Neural progenitor cell (in vitro differentiated cells): ENCODE data around the gene UGGT1. TPM values are rescaled to one million over a fixed set of nuclear protein-coding genes. Genes with fewer than 3 reads are reported as not detected.

ENCODE experiments used
- DNase-seq: peaks from one replicate; pipeline ENCODE4 v3.0.0-alpha.2; 2016; ENCODE audit warnings: low spot score
- H2AFZ ChIP-seq: fragments of 200-600 bp; sonication (generic); replicated peaks from 2 replicates; pipeline ENCODE4 v1.6.1; 2016; ENCODE audit warnings: antibody characterized with exemption
- H3F3A ChIP-seq: fragments of 200-600 bp; sonication (generic); 2 replicates; pipeline ENCODE4 v1.6.1; 2016; ENCODE audit warnings: antibody characterized with exemption, low read depth
- H3K27ac ChIP-seq: fragments of 200-600 bp; sonication (generic); 2 replicates; pipeline ENCODE4 v1.5.1; 2016; ENCODE audit warnings: mild to moderate bottlenecking
- H3K27me3 ChIP-seq: fragments of 200-600 bp; sonication (generic); 2 replicates; pipeline ENCODE4 v1.6.1; 2016; ENCODE audit warnings: mild to moderate bottlenecking, moderate library complexity
- H3K36me3 ChIP-seq: fragments of 200-600 bp; sonication (generic); 2 replicates; pipeline ENCODE4 v1.5.1; 2016
- H3K4me1 ChIP-seq: fragments of 200-600 bp; sonication (generic); 2 replicates; pipeline ENCODE4 v1.6.1; 2016; ENCODE audit warnings: mixed run types
- H3K4me2 ChIP-seq: fragments of 200-600 bp; sonication (generic); 2 replicates; pipeline ENCODE4 v1.6.1; 2016
- H3K4me3 ChIP-seq: fragments of 200-600 bp; sonication (generic); 2 replicates; pipeline ENCODE4 v1.5.1; 2016
- H3K79me2 ChIP-seq: fragments of 200-600 bp; sonication (generic); 2 replicates; pipeline ENCODE4 v1.6.1; 2016; ENCODE audit warnings: low read depth
- H3K9ac ChIP-seq: fragments of 200-600 bp; sonication (generic); 2 replicates; pipeline ENCODE4 v1.6.1; 2016
- H3K9me3 ChIP-seq: fragments of 200-600 bp; sonication (generic); 2 replicates; pipeline ENCODE4 v1.5.1; 2016; ENCODE audit warnings: low read depth
- H4K20me1 ChIP-seq: fragments of 200-600 bp; sonication (generic); 2 replicates; pipeline ENCODE4 v1.6.1; 2016; ENCODE audit warnings: low read depth
- H3K27ac Mint-ChIP-seq: 3 replicates; pipeline ENCODE4 v1.8.0; 2021; ENCODE audit warnings: mixed read lengths
- H3K27me3 Mint-ChIP-seq: 2 replicates; pipeline ENCODE4 v1.8.0; 2022; ENCODE audit warnings: low read depth, mild to moderate bottlenecking, inconsistent platforms, moderate library complexity, mixed read lengths; ENCODE audit not compliant: insufficient read depth
- H3K36me3 Mint-ChIP-seq: 3 replicates; pipeline ENCODE4 v1.8.0; 2021; ENCODE audit warnings: mixed read lengths
- H3K4me1 Mint-ChIP-seq: 3 replicates; pipeline ENCODE4 v1.8.0; 2021; ENCODE audit warnings: mixed read lengths
- H3K4me3 Mint-ChIP-seq: 3 replicates; pipeline ENCODE4 v1.8.0; 2021; ENCODE audit warnings: mild to moderate bottlenecking, moderate library complexity, mixed read lengths
- H3K9me3 Mint-ChIP-seq: 3 replicates; pipeline ENCODE4 v1.8.0; 2020; ENCODE audit warnings: mixed read lengths
- EZH2 ChIP-seq: fragments of 200-600 bp; sonication (generic); IDR thresholded peaks from 2 replicates; pipeline ENCODE4 v1.6.1; 2017; ENCODE audit warnings: antibody characterized with exemption, mild to moderate bottlenecking, moderate library complexity
- EZH2phosphoT487 ChIP-seq: fragments of 200-600 bp; sonication (generic); IDR thresholded peaks from 2 replicates; pipeline ENCODE4 v1.6.1; 2017; ENCODE audit warnings: antibody characterized with exemption
- total RNA-seq: library from RNA; depleted of rRNA; stranded (reverse); fragments of >200 nt; gene quantifications from 2 replicates; pipeline ENCODE4 v1.2.3, GENCODE V29; 2015; ENCODE audit warnings: low replicate concordance
- TF ChIP-seq, protein P1 (sequence below): fragments of 200-600 bp; sonication (generic); IDR thresholded peaks from 2 replicates; pipeline ENCODE4 v1.5.1; 2017; ENCODE audit warnings: antibody characterized with exemption, mild to moderate bottlenecking

The UGGT1 gene
- total RNA-seq, 1 donor from 2014 or later: 56.3 TPM

DNA sequence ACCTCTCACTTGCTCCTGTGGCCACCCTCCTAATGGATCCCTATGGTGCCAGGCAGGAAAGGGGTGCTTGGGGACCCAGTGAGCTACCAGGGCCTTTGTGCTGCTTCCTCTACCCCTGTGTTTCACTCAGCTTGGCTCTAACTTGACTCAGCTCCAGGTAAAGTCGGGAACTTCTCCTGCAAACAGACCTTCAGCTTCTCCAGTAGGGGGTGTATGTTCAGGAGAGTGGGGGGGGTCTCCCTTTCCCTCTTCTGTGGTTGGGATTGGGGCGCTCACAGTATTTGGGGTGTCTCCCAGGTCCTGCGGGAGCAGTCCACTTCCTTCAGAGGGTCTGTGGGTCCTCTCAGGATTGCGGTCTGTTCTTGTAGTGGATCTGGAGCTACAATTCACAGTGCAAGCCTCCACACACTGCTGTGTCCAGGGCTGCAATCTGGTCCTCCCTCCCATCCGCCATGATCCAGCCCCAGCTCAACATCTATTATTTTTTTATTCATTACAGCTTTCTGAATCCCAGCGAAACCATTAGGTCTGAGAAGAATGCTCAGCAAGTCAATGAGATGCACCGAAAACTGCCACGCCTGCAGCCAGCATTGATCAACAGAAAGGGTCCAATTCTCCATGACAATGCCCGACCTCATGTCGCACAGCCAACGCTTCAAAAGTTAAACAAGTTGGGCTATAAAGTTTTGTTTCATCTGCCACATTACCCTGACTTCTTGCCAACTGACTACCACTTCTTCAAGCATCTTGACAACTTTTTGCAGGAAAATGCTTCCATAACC, 36.7 kb upstream of the UGGT1 start:
- Mint-ChIP-seq H3K9me3 (peaks cover 16% of the 10 kb centered on the region), H3K36me3 (no peaks in the 10 kb centered on the region), H3K27ac (no peak overlapping the region), H3K4me3 (no peak overlapping the region), H3K4me1 (no peaks in the 10 kb centered on the region), H3K27me3 (peaks cover 10% of the 10 kb centered on the region)
- Histone ChIP-seq H3K9me3 (no peaks in the 10 kb centered on the region), H3K9ac (no peak overlapping the region), H2AFZ (no peak overlapping the region), H3K79me2 (no peaks in the 10 kb centered on the region), H3K27me3 (no peaks in the 10 kb centered on the region), H3K4me3 (no peak overlapping the region), H3K27ac (no peak overlapping the region), H3K36me3 (no peaks in the 10 kb centered on the region), H3F3A (no peaks in the 10 kb centered on the region), H3K4me2 (no peak overlapping the region), H4K20me1 (no peaks in the 10 kb centered on the region), H3K4me1 (peaks cover 3% of the 10 kb centered on the region)
- TF ChIP-seq, protein P1, sequence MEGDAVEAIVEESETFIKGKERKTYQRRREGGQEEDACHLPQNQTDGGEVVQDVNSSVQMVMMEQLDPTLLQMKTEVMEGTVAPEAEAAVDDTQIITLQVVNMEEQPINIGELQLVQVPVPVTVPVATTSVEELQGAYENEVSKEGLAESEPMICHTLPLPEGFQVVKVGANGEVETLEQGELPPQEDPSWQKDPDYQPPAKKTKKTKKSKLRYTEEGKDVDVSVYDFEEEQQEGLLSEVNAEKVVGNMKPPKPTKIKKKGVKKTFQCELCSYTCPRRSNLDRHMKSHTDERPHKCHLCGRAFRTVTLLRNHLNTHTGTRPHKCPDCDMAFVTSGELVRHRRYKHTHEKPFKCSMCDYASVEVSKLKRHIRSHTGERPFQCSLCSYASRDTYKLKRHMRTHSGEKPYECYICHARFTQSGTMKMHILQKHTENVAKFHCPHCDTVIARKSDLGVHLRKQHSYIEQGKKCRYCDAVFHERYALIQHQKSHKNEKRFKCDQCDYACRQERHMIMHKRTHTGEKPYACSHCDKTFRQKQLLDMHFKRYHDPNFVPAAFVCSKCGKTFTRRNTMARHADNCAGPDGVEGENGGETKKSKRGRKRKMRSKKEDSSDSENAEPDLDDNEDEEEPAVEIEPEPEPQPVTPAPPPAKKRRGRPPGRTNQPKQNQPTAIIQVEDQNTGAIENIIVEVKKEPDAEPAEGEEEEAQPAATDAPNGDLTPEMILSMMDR: peak; percentile 17
- TF ChIP-seq EZH2: no peak
- no peak for TF ChIP-seq EZH2phosphoT487
- no peak for DNase-seq

DNA sequence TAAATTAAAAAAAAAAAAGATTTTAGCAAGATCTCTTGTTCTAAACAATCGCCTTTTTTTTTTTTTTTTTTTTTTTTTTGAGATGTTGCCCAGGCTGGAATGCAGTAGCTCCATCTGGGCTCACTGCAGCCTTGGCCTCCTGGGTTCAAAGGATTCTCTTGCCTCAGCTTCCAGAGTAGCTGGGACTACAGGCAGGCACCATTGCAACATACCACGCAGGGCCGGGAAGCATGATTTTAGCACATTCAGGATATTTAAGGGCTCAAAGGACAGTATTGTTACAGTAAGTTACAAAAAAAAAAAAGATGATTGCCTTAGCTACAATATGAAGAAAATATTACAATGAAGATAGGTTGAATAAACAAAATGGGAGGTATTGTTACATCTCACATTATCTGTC, 33.7 kb upstream of the UGGT1 start:
- Histone ChIP-seq H2AFZ (no peak overlapping the region), H3K79me2 (no peaks in the 10 kb centered on the region), H4K20me1 (no peaks in the 10 kb centered on the region), H3K4me3 (no peak overlapping the region), H3F3A (no peaks in the 10 kb centered on the region), H3K36me3 (no peaks in the 10 kb centered on the region), H3K4me1 (peaks cover 3% of the 10 kb centered on the region), H3K4me2 (no peak overlapping the region), H3K9me3 (no peaks in the 10 kb centered on the region), H3K9ac (no peak overlapping the region), H3K27ac (no peak overlapping the region), H3K27me3 (no peaks in the 10 kb centered on the region)
- TF ChIP-seq EZH2phosphoT487 (no peak), EZH2 (no peak)
- TF ChIP-seq, protein P1: no peak
- H3K27me3 Mint-ChIP-seq: peaks cover 9% of the 10 kb centered on the region
- no peaks in the 10 kb centered on the region for H3K4me1 Mint-ChIP-seq
- H3K27ac Mint-ChIP-seq: no peak overlapping the region
- no peak for DNase-seq
- H3K4me3 Mint-ChIP-seq: no peak overlapping the region
- H3K36me3 Mint-ChIP-seq: no peaks in the 10 kb centered on the region
- peaks cover 2% of the 10 kb centered on the region for H3K9me3 Mint-ChIP-seq

DNA sequence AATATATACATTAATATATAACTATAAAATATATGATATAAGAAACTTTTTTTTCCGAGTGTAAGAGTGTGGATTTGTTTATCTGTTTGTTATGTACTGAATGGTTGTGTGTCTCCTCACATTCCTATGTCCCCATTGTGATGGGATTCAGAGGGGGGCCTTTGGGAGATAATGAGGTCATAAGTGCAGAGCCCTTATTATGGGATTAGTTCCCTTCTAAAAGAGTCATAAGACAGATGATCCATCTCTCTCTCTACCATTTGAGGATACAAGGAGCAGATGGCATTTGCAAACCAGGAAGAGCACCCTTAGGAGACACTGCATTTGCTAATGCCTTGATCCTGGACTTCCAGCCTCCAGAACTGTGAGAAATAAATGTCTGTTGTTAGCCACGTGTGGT, 32.9 kb upstream of the UGGT1 start:
- no peaks in the 10 kb centered on the region for H3K79me2 ChIP-seq
- no peak overlapping the region for H2AFZ ChIP-seq
- H4K20me1 ChIP-seq: no peaks in the 10 kb centered on the region
- no peaks in the 10 kb centered on the region for H3K27me3 ChIP-seq
- TF ChIP-seq EZH2phosphoT487 (no peak), EZH2 (no peak)
- TF ChIP-seq, protein P1: no peak
- DNase-seq: no peak
- no peak overlapping the region for H3K9ac ChIP-seq
- no peaks in the 10 kb centered on the region for H3K4me1 Mint-ChIP-seq
- H3K9me3 ChIP-seq: no peaks in the 10 kb centered on the region
- H3K36me3 ChIP-seq: no peaks in the 10 kb centered on the region
- H3K9me3 Mint-ChIP-seq: peaks cover 2% of the 10 kb centered on the region
- peaks cover 10% of the 10 kb centered on the region for H3K27me3 Mint-ChIP-seq
- H3K36me3 Mint-ChIP-seq: no peaks in the 10 kb centered on the region
- no peaks in the 10 kb centered on the region for H3F3A ChIP-seq
- no peak overlapping the region for H3K4me3 Mint-ChIP-seq
- peaks cover 3% of the 10 kb centered on the region for H3K4me1 ChIP-seq
- no peak overlapping the region for H3K4me3 ChIP-seq
- H3K4me2 ChIP-seq: no peak overlapping the region
- H3K27ac Mint-ChIP-seq: no peak overlapping the region
- no peak overlapping the region for H3K27ac ChIP-seq
